Ascending aorta (tissue), 2 donors: ENCODE results near the gene CXCL9. TPM values are rescaled to one million over a fixed set of nuclear protein-coding genes. Genes with fewer than 3 reads are reported as not detected.
"Not testable (repeated sequence)": the region's sequence is repeated elsewhere in the genome, so short reads cannot be mapped to it uniquely, and the experiment has no call there.

Experiments used
- DNase-seq, 2 donors: peaks; one replicate each; pipeline ENCODE4 v3.0.0-alpha.2; 2019; ENCODE audit warnings: low spot score in 2 of 2
- H3K27ac ChIP-seq, 2 donors: fragments of 200-600 bp; sonication (generic); one replicate each; pipeline ENCODE4 v1.5.1; 2016 to 2017; ENCODE audit warnings: mild to moderate bottlenecking in 1 of 2
- H3K27me3 ChIP-seq: fragments of 200-600 bp; sonication (generic); one replicate; pipeline ENCODE4 v1.5.1; 2017
- H3K36me3 ChIP-seq, 2 donors: fragments of 200-600 bp; sonication (generic); one replicate each; pipeline ENCODE4 v1.5.1; 2016
- H3K4me1 ChIP-seq, 2 donors: fragments of 200-600 bp; sonication (generic); one replicate each; pipeline ENCODE4 v1.5.1; 2016 to 2017; ENCODE audit warnings: mild to moderate bottlenecking in 1 of 2
- H3K4me3 ChIP-seq, 2 donors: fragments of 200-600 bp; sonication (generic); one replicate each; pipeline ENCODE4 v1.5.1; 2016 to 2017; ENCODE audit warnings: mild to moderate bottlenecking in 1 of 2
- H3K9me3 ChIP-seq, 2 donors: fragments of 200-600 bp; sonication (generic); one replicate each; pipeline ENCODE4 v1.5.1; 2016
- intact Hi-C: fragments of 100-400 bp; cut with DNase I; formaldehyde crosslinking; loops from one replicate; pipeline ENCODE4 v1.15.1; 2023
- total RNA-seq: library from RNA; depleted of rRNA; stranded (reverse); fragments of >200 nt; gene quantifications from one replicate; pipeline ENCODE4 v1.1.0, GENCODE V29; 2016
- TF ChIP-seq, protein P1 (sequence below), 3 experiments: fragments of 200-600 bp in 2 of 3; fragments of 450-650 bp in 1 of 3; sonication (generic) in 2 of 3; IDR thresholded peaks; one replicate each; pipeline ENCODE4 v1.5.1; 2016 to 2019; ENCODE audit warnings: antibody characterized with exemption in 3 of 3, mild to moderate bottlenecking in 1 of 3, moderate library complexity in 1 of 3

Gene CXCL9
- 0.21 TPM for total RNA-seq

DNA sequence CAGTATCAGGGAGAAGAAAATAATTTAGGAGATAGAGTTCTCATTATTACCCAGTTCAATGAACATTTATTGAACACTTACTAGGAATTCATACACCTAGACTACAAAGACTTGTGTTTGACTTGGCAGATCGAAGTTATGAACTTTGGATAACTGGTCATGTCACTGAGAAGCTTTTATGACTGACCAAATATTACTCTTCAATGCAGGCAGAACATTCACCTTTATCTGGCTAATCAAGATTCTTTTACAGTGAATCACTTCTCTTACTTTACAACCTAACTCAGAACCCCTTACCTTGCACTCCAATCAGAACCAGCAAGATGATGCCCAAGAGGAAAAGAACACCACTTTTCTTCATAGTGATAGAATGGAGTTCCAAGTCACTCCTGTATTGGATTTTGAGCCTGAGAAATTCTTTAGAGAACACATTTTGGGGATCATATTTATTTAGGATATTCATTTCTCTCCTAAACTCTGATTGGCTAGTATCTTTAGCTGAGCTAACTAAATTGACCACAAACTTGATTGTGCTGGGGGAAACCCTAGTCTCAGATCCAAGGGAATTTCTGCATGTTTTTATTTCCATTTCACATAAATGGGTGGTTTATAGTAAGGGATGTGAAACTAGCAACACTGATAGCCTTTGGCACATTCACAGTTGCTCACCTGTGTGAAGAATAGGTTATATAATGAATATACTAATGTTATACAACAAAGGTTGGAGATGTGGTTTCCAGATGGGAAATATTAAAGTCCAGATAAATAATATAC, at the start of gene CXCL9:
Gene CXCL9 (minus strand): TSS at position 421 of the 774 bp plus-strand sequence. CDS start 60 bp downstream, at position 361.
- Histone ChIP-seq H3K27me3 (no peaks in the 10 kb centered on the region), H3K4me3 (no peak within 1 kb of the TSS), H3K9me3 (no peaks in the 10 kb centered on the region), H3K36me3 (no peaks in the 10 kb centered on the region), H3K27ac (no peak within 1 kb of the TSS), H3K4me1 (no peaks in the 10 kb centered on the region)
- TF ChIP-seq, protein P1, sequence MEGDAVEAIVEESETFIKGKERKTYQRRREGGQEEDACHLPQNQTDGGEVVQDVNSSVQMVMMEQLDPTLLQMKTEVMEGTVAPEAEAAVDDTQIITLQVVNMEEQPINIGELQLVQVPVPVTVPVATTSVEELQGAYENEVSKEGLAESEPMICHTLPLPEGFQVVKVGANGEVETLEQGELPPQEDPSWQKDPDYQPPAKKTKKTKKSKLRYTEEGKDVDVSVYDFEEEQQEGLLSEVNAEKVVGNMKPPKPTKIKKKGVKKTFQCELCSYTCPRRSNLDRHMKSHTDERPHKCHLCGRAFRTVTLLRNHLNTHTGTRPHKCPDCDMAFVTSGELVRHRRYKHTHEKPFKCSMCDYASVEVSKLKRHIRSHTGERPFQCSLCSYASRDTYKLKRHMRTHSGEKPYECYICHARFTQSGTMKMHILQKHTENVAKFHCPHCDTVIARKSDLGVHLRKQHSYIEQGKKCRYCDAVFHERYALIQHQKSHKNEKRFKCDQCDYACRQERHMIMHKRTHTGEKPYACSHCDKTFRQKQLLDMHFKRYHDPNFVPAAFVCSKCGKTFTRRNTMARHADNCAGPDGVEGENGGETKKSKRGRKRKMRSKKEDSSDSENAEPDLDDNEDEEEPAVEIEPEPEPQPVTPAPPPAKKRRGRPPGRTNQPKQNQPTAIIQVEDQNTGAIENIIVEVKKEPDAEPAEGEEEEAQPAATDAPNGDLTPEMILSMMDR (IDR thresholded peaks at IDR 0.05): no peak
- intact Hi-C loops: no loop called here
- no peak for DNase-seq

DNA sequence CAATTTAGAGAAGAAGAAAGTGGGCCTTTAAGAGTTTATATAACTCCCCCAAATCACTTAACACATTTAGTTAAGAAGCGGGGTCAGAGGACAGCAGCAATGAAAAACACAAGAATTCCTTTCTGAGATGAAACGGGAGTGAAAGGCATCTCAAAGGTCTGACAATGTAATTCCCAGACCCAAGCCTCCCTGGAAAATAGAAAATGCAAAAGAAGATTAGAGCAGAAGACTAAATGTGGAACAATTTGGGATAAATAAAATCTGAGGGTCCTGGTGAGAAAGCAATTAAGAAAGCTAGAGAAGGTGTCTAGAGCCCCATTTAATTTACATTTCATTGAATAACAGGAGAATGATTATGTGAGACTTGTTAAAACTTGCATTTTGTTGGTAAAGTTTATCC, 48.1 kb upstream of the CXCL9 start:
- no peaks in the 10 kb centered on the region for H3K4me1 ChIP-seq
- H3K27ac ChIP-seq: no peak overlapping the region
- TF ChIP-seq, protein P1 (IDR thresholded peaks at IDR 0.05): no peak
- DNase-seq: no peak
- H3K4me3 ChIP-seq: no peak overlapping the region
- H3K9me3 ChIP-seq: no peaks in the 10 kb centered on the region
- no peaks in the 10 kb centered on the region for H3K27me3 ChIP-seq
- intact Hi-C loops: no loop called here
- H3K36me3 ChIP-seq: no peaks in the 10 kb centered on the region

DNA sequence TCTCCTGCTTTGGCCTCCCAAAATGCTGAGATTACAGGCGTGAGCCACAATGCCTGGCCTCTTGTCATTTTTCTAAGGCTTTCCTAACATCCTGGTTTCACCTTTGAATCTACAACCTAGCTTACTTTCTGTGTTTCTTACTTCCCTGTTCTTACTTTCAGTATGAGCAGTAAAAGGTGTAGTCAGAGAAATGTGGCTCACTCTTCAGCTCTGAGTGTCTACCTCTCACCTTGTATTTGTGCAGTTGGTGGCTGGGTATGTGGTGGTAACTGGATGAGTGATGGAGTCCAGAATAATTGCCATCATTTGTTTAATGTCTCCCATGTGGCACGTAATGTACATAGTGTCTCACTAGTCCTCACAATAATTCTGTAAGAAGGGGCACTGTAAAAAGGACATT, 47.7 kb upstream of the CXCL9 start:
- Histone ChIP-seq H3K36me3 (no peaks in the 10 kb centered on the region), H3K4me3 (no peak overlapping the region), H3K27me3 (no peaks in the 10 kb centered on the region), H3K9me3 (no peaks in the 10 kb centered on the region), H3K27ac (no peak overlapping the region), H3K4me1 (no peaks in the 10 kb centered on the region)
- TF ChIP-seq, protein P1 (IDR thresholded peaks at IDR 0.05): no peak
- DNase-seq: no peak
- intact Hi-C loops: no loop called here

DNA sequence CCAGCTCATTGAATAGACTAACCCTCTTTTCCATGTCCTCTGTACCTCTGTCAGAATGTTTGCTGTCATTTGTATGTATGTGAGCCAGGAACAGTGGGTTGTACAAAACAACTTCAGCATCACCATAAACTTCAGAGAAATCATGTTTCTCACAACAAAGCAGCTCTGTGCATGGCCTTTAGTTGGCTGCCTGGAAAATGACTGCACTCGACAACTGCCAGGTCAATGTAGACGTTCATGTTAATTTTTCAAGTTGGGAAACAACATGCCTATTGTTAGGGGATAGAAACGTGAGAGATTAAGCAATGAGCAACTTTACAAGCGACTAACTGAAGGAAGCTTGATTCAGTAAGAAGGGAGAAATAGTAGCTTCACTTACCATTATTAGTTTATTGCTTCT, 46.4 kb upstream of the CXCL9 start:
- no peak overlapping the region for H3K4me3 ChIP-seq
- no peaks in the 10 kb centered on the region for H3K36me3 ChIP-seq
- no peaks in the 10 kb centered on the region for H3K9me3 ChIP-seq
- no peaks in the 10 kb centered on the region for H3K27me3 ChIP-seq
- H3K4me1 ChIP-seq: no peaks in the 10 kb centered on the region
- intact Hi-C loops: no loop called here
- TF ChIP-seq, protein P1 (IDR thresholded peaks at IDR 0.05): no peak
- no peak for DNase-seq
- no peak overlapping the region for H3K27ac ChIP-seq

DNA sequence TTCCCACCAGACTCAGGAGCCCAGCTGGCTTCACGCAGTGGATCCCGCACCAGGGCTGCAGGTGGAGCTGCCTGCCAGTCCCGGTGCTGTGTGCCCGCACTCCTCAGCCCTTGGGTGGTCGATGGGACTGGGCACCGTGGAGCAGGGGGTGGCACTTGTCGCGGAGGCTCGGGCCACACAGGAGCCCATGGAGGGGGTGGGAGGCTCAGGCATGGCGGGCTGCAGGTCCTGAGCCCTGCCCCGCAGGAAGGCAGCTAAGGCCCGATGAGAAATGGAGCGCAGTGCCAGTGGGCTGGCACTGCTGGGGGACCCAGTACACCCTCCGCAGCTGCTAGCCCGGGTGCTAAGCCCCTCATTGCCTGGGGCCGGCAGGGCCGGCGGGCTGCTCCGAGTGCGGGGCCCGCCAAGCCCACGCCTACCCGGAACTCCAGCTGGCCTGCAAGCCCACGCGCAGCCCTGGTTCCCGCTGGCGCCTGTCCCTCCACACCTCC, 43.3 kb upstream of the CXCL9 start:
- intact Hi-C loops, H3K27ac ChIP-seq, H3K4me1 ChIP-seq, H3K27me3 ChIP-seq, H3K4me3 ChIP-seq, H3K9me3 ChIP-seq, H3K36me3 ChIP-seq, DNase-seq: not testable (repeated sequence)

DNA sequence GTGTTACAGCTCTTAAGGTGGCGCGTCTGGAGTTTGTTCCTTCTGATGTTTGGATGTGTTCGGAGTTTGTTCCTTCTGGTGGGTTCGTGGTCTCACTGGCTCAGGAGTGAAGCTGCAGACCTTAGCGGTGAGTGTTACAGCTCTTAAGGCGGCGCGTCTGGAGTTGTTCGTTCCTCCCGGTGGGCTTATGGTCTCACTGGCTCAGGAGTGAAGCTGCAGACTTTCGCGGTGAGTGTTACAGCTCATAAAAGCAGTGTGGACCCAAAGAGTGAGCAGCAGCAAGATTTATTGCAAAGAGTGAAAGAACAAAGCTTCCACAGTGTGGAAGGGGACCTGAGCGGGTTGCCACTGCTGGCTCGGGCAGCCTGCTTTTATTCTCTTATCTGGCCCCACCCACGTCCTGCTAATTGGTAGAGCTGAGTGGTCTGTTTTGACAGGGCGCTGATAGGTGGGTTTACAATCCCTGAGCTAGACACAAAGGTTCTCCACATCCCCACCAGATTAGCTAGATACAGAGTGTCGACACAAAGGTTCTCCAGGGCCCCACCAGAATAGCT, 42.6 kb upstream of the CXCL9 start:
- H3K27ac ChIP-seq, H3K27me3 ChIP-seq, H3K36me3 ChIP-seq, H3K4me1 ChIP-seq, H3K4me3 ChIP-seq, intact Hi-C loops, DNase-seq, H3K9me3 ChIP-seq: not testable (repeated sequence)

DNA sequence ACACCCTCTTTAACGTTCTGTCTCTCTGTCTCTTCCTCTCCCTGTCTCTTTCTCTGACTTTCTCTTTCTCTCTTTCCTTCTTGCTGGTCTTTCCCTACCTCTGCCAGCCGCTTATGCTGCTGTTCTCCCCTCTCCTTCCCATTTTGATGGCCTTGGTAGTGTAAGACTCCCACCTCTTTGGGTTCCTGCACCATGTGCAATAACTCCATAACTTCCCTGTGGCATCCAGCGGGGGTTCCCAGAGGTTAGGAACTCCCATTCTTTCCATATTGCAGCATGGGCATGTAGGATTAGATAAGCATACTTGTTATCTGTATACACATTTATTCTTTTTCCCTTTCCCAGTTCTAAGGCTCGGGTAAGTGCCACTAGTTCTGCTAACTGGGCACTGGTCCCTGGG, 37.4 kb upstream of the CXCL9 start:
- H3K27ac ChIP-seq, H3K9me3 ChIP-seq, H3K4me3 ChIP-seq, DNase-seq, intact Hi-C loops, H3K27me3 ChIP-seq, H3K36me3 ChIP-seq, H3K4me1 ChIP-seq: not testable (repeated sequence)

DNA sequence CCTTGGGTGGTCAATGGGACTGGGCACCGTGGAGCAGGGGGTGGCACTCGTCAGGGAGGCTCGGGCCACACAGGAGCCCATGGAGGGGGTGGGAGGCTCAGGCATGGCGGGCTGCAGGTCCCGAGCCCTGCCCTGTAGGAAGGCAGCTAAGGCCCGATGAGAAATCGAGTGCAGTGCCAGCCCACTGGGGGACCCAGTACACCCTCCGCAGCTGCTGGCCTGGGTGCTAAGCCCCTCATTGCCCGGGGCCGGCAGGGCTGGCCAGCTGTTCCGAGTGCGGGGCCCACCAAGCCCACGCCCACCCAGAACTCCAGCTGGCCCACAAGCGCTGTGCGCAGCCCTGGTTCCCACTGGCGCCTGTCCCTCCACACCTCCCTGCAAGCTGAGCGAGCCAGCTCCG, 36.0 kb upstream of the CXCL9 start:
- H3K4me3 ChIP-seq, H3K27ac ChIP-seq, H3K9me3 ChIP-seq, intact Hi-C loops, H3K4me1 ChIP-seq, H3K27me3 ChIP-seq, DNase-seq, H3K36me3 ChIP-seq: not testable (repeated sequence)

DNA sequence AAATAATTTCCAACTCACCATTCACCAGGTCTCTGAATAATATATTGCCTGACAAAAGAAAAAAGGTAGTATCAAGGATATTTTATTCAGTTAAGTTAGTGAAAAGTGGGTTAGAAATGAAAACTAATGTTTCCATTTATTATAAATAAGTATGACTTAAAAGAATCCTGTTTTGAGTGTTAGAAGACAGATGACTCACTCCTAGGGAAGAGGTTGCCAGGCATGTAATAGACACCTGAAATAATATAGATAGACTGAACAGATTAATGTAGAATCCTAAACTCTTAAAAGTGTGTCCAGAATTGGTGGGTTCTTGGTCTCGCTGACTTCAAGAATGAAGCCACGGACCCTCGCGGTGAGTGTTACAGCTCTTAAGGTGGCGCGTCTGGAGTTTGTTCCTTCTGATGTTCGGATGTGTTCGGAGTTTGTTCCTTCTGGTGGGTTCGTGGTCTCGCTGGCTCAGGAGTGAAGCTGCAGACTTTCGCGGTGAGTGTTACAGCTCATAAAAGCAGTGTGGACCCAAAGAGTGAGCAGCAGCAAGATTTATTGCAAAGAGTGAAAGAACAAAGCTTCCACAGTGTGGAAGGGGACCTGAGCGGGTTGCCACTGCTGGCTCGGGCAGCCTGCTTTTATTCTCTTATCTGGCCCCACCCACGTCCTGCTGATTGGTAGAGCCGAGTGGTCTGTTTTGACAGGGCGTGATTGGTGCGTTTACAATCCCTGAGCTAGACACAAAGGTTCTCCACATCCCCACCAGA, 35.1 kb upstream of the CXCL9 start:
- DNase-seq, H3K36me3 ChIP-seq, intact Hi-C loops, H3K4me1 ChIP-seq, H3K4me3 ChIP-seq, H3K27ac ChIP-seq, H3K27me3 ChIP-seq, H3K9me3 ChIP-seq: not testable (repeated sequence)
